GM12878 (cell line): ENCODE results near the gene MYL11. TPM values are rescaled to one million over a fixed set of nuclear protein-coding genes. Genes with fewer than 3 reads are reported as not detected.
"Not testable (repeated sequence)": the region's sequence is repeated elsewhere in the genome, so short reads cannot be mapped to it uniquely, and the experiment has no call there.

Experiments used
- ATAC-seq: fragments of 200-7000 bp; cut with Tn5 transposase; 3 replicates; pipeline ENCODE4 v1.9.1; 2020; ENCODE audit warnings: mild to moderate bottlenecking, moderate library complexity
- BruUV-seq: library from RNA; stranded (reverse); fragments of 400-500 nt; replicated peaks from 2 replicates; lab custom pipeline; 2021; lab: Mats Ljungman, UMichigan
- CTCF ChIA-PET: fragments of 300-600 bp; sonication (Branson Sonifier 250); formaldehyde crosslinking; extraction: SDS; loops from one replicate; lab custom pipeline; 2021; ENCODE audit warnings: inconsistent platforms; lab: Yijun Ruan, JAX
- POLR2A ChIA-PET: fragments of 350-600 bp; formaldehyde crosslinking; extraction: SDS; loops from one replicate; lab custom pipeline; 2021; ENCODE audit warnings: inconsistent platforms; lab: Charles Lee
- RAD21 ChIA-PET: fragments of 300-600 bp; sonication (Branson Sonifier 250); formaldehyde crosslinking; loops from one replicate; lab custom pipeline; 2023; ENCODE audit warnings: antibody characterized with exemption; ENCODE audit not compliant: unreplicated experiment; lab: Charles Lee
- SMC1A ChIA-PET: fragments of 300-600 bp; sonication (Branson Sonifier 250); formaldehyde crosslinking; loops from one replicate; lab custom pipeline; 2023; ENCODE audit not compliant: unreplicated experiment, uncharacterized antibody; lab: Charles Lee
- DNase-seq: peaks from one replicate; pipeline ENCODE4 v3.0.0-alpha.2; 2011; ENCODE audit warnings: low read depth, low spot score
- FAIRE-seq: peaks from 3 replicates; lab custom pipeline; 2011; peaks lifted over from hg19 to GRCh38; lab: Jason Lieb, UNC
- H2AFZ ChIP-seq: 2 replicates; pipeline ENCODE4 v1.6.0; 2011; ENCODE audit warnings: low read depth, low read length, control low read depth; ENCODE audit not compliant: control insufficient read depth
- H3K27ac ChIP-seq: 2 replicates; pipeline ENCODE4 v1.5.1; 2011; ENCODE audit warnings: control low read depth; ENCODE audit not compliant: control insufficient read depth, insufficient read depth
- H3K27me3 ChIP-seq, 2 experiments: replicated peaks in 1 of 2; 2 replicates each; pipeline versions ENCODE4 v1.6.0 to v1.6.1; 2011; ENCODE audit warnings: low read length in 1 of 2; ENCODE audit not compliant: control insufficient read depth in 2 of 2, insufficient read depth in 2 of 2
- H3K36me3 ChIP-seq, 2 experiments: 2 replicates each; pipeline ENCODE4 v1.5.1; 2011; ENCODE audit warnings: low read length in 1 of 2; ENCODE audit not compliant: control insufficient read depth in 2 of 2, insufficient read depth in 2 of 2
- H3K4me1 ChIP-seq: 2 replicates; pipeline ENCODE4 v1.6.1; 2011; ENCODE audit warnings: mild to moderate bottlenecking, low read length, moderate library complexity, mixed read lengths; ENCODE audit not compliant: control insufficient read depth, insufficient read depth
- H3K4me2 ChIP-seq: 2 replicates; pipeline ENCODE4 v1.6.0; 2011; ENCODE audit warnings: control low read depth; ENCODE audit not compliant: control insufficient read depth, insufficient read depth
- H3K4me3 ChIP-seq: fragments of 200-600 bp; sonication (generic); 2 replicates; pipeline ENCODE4 v1.5.1; 2016
- H3K79me2 ChIP-seq: 2 replicates; pipeline ENCODE4 v1.6.0; 2011; ENCODE audit warnings: low read length; ENCODE audit not compliant: control insufficient read depth, insufficient read depth
- H3K9ac ChIP-seq: 2 replicates; pipeline ENCODE4 v1.8.0; 2011; ENCODE audit warnings: low read length, control low read depth, mixed read lengths; ENCODE audit not compliant: control insufficient read depth, insufficient read depth
- H3K9me3 ChIP-seq: replicated peaks from 3 replicates; pipeline ENCODE4 v1.5.1; 2011; ENCODE audit warnings: mild to moderate bottlenecking, low read length; ENCODE audit not compliant: control insufficient read depth, insufficient read depth
- H4K20me1 ChIP-seq: 2 replicates; pipeline ENCODE4 v1.6.0; 2011; ENCODE audit not compliant: control insufficient read depth, insufficient read depth
- BHLHE40 ChIP-seq, 2 experiments: fragments of 450-650 bp in 1 of 2; IDR thresholded peaks; 2 replicates each; pipeline ENCODE4 v1.6.1; 2011 to 2017; ENCODE audit warnings: low read depth in 2 of 2, borderline replicate concordance in 1 of 2, improper control_type of control experiment in 1 of 2, low read length in 1 of 2, mild to moderate bottlenecking in 1 of 2
- IKZF2 ChIP-seq, 2 experiments: fragments of 450-650 bp; IDR thresholded peaks; 2 replicates each; pipeline ENCODE4 v1.6.1; 2017; ENCODE audit warnings: mild to moderate bottlenecking in 2 of 2, moderate library complexity in 2 of 2
- MTA2 ChIP-seq: fragments of 450-650 bp; IDR thresholded peaks from 2 replicates; pipeline ENCODE4 v1.6.1; 2016; ENCODE audit warnings: low read depth, mild to moderate bottlenecking, moderate library complexity
- RAD51 ChIP-seq: fragments of 450-650 bp; IDR thresholded peaks from 2 replicates; pipeline ENCODE4 v1.6.1; 2016; ENCODE audit warnings: moderate library complexity, mild to moderate bottlenecking, inconsistent platforms
- SPI1 ChIP-seq: IDR thresholded peaks from 2 replicates; pipeline ENCODE4 v1.6.1; 2011; ENCODE audit warnings: low read depth, mild to moderate bottlenecking, low read length, moderate library complexity, borderline replicate concordance; ENCODE audit not compliant: insufficient read depth
- WGBS: methylation state at CpG from one replicate; pipeline ENCODE4 v1.1.6; 2016; ENCODE audit warnings: low lambda C conversion rate; ENCODE audit not compliant: insufficient replicate concordance, insufficient coverage; ENCODE audit errors: missing lambda C conversion rate; 5-methylcytosine and 5-hydroxymethylcytosine counted together
- in situ Hi-C: fragments of 300-500 bp; cut with MboI; formaldehyde crosslinking; loops from 9 replicates; pipeline ENCODE4 v1.14.3; 2018; ENCODE audit warnings: mixed read lengths
- intact Hi-C: fragments of 100-400 bp; cut with micrococcal nuclease; formaldehyde crosslinking; loops from one replicate; pipeline ENCODE4 v1.14.2; 2022; ENCODE audit not compliant: unreplicated experiment
- polyA plus RNA-seq, 11 experiments: library from polyadenylated mRNA; depleted of rRNA in 4 of 11; unstranded in 6 of 11; stranded (reverse) in 5 of 11; fragments of >200 nt; fragmentation: Nextera tagmentation in 4 of 11; fragmentation: Illumina TruSeq in 1 of 11; extraction: Ambion mirVana in 4 of 11; extraction: Trizol in 1 of 11; gene quantifications; 1 replicate in 1 of 11; 2 replicates in 10 of 11; pipeline versions ENCODE4 v1.2.1 to v1.2.3, GENCODE V29; 2011 to 2016; ENCODE audit warnings: inconsistent platforms in 2 of 11, missing spikeins in 2 of 11, low read depth in 1 of 11
- total RNA-seq, 4 experiments: library from RNA; depleted of rRNA in 3 of 4; stranded (reverse); fragments of >200 nt in 3 of 4; fragmentation: Illumina TruSeq in 1 of 4; extraction: Trizol in 1 of 4; gene quantifications; 2 replicates each; pipeline versions ENCODE4 v1.2.1 to v1.2.3, GENCODE V29; 2013 to 2021
- TF ChIP-seq, protein P1 (sequence below): fragments of 450-650 bp; conservative IDR thresholded peaks from 2 replicates; pipeline ENCODE4 v1.6.1; 2017; ENCODE audit warnings: mild to moderate bottlenecking, moderate library complexity

Gene MYL11
- total and polyA plus RNA-seq, 10 of the 15 experiments (the other 5 are each of a cell fraction or from before 2014, with no cell fraction given) = 0.19 to 1.2 (median 0.61) TPM; not detected in 5

- intact Hi-C loops, H4K20me1 ChIP-seq, H2AFZ ChIP-seq, DNase-seq, H3K79me2 ChIP-seq, H3K4me1 ChIP-seq, H3K36me3 ChIP-seq, H3K27me3 ChIP-seq, BruUV-seq, in situ Hi-C loops, FAIRE-seq, H3K4me2 ChIP-seq, H3K9me3 ChIP-seq: not testable (repeated sequence)
- TF ChIP-seq, protein P1, sequence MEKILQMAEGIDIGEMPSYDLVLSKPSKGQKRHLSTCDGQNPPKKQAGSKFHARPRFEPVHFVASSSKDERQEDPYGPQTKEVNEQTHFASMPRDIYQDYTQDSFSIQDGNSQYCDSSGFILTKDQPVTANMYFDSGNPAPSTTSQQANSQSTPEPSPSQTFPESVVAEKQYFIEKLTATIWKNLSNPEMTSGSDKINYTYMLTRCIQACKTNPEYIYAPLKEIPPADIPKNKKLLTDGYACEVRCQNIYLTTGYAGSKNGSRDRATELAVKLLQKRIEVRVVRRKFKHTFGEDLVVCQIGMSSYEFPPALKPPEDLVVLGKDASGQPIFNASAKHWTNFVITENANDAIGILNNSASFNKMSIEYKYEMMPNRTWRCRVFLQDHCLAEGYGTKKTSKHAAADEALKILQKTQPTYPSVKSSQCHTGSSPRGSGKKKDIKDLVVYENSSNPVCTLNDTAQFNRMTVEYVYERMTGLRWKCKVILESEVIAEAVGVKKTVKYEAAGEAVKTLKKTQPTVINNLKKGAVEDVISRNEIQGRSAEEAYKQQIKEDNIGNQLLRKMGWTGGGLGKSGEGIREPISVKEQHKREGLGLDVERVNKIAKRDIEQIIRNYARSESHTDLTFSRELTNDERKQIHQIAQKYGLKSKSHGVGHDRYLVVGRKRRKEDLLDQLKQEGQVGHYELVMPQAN = peak; percentile 42; the same call in 1 of the 2 replicates
- TF ChIP-seq SPI1 (peak; percentile 19; the same call in 1 of the 2 replicates), MTA2 (peak; percentile 14; the same call in 1 of the 2 replicates), IKZF2 (IDR thresholded peaks at IDR 0.05) (0 out of 4 replicates have a peak, but pooled peaks of 1 of the 2 experiments have one; percentile 12), BHLHE40 (IDR thresholded peaks at IDR 0.05; ENCODE audit: borderline replicate concordance in 1 of 2, low read depth in 2 of 2, low read length in 1 of 2) (peak; percentile 51 to 76; a peak in 3 of 4 replicates), RAD51 (peak; percentile 30; the same call in 1 of the 2 replicates)
- POLR2A ChIA-PET = interaction anchor here (0.8 to 2.4 kb wide), 4 partner anchors 20 to 299 kb away, joined by 3 to 9 read pairs (median 4); no protein-coding TSS in a partner anchor
- SMC1A ChIA-PET = interaction anchor here (0.9 to 1.6 kb wide), 2 partner anchors 20 to 37 kb away, joined by 5 to 6 read pairs; partner anchors contain the start of gene CD2BP2
- RAD21 ChIA-PET = interaction anchor here (0.6 to 2.1 kb wide), 5 partner anchors 16 to 242 kb away, joined by 3 to 8 read pairs (median 4); no protein-coding TSS in a partner anchor
- ATAC-seq = peak; percentile 97
- Histone ChIP-seq H3K9ac (peak overlapping the region; percentile 27; the same call in 1 of the 2 replicates), H3K27ac (peak overlapping the region; percentile 25), H3K4me3 (peak overlapping the region; percentile 62; the same call in 1 of the 2 replicates)
- CTCF ChIA-PET = interaction anchor here (1.5 kb wide), 1 partner anchor 36 kb away, joined by 5 read pairs; the partner anchor contains the start of gene TBC1D10B
- 1% methylated on average over 6 of the region's 33 CpGs for WGBS
Measured at GRCh38 chr16:30334473-30334989, 40.1 kb upstream of the MYL11 start.
